Stimulated activated CD4-positive, alpha-beta T cell treated with anti-CD3 and anti-CD28 coated beads, Interleukin-15, amount 100 ng/mL, for 1 hour (primary cell): ENCODE data around the gene KIF13A.
"Not testable (repeated sequence)": the region's sequence is repeated elsewhere in the genome, so short reads cannot be mapped to it uniquely, and the experiment has no call there.

Source experiments
- DNase-seq, 2 donors: peaks; one replicate each; pipeline ENCODE4 v3.0.0-alpha.2; 2020; ENCODE audit warnings: low read depth in 1 of 2, low spot score in 1 of 2

Gene KIF13A

GRCh38 chr6:17971128-17972073, 16.0 kb downstream of the KIF13A start:
- DNase-seq = no peak

GRCh38 chr6:17968876-17969275, 18.6 kb downstream of the KIF13A start:
- DNase-seq = no peak

GRCh38 chr6:17967668-17968518, 19.5 kb downstream of the KIF13A start:
- DNase-seq = no peak

GRCh38 chr6:17966451-17966850, 21.0 kb downstream of the KIF13A start:
- DNase-seq = no peak

GRCh38 chr6:17965397-17965796, 22.0 kb downstream of the KIF13A start:
- no peak for DNase-seq

GRCh38 chr6:17964633-17965032, 22.8 kb downstream of the KIF13A start:
- no peak for DNase-seq

GRCh38 chr6:17962436-17963031, 24.9 kb downstream of the KIF13A start:
- no peak for DNase-seq

GRCh38 chr6:17959302-17959701, 28.1 kb downstream of the KIF13A start:
- DNase-seq = no peak

- DNase-seq = no peak
Measured at GRCh38 chr6:17957904-17958620, 29.4 kb downstream of the KIF13A start.

GRCh38 chr6:17957498-17957897, 29.9 kb downstream of the KIF13A start:
- DNase-seq = no peak

- DNase-seq = no peak
Measured at GRCh38 chr6:17957086-17957485, 30.3 kb downstream of the KIF13A start.

GRCh38 chr6:17950095-17950494, 37.3 kb downstream of the KIF13A start:
- no peak for DNase-seq

- no peak for DNase-seq
Measured at GRCh38 chr6:17949168-17949567, 38.3 kb downstream of the KIF13A start.

- no peak for DNase-seq
Measured at GRCh38 chr6:17948725-17949124, 38.7 kb downstream of the KIF13A start.

- DNase-seq = not testable (repeated sequence)
Measured at GRCh38 chr6:17947574-17947973, 39.9 kb downstream of the KIF13A start.

GRCh38 chr6:17945575-17945974, 41.9 kb downstream of the KIF13A start:
- no peak for DNase-seq

GRCh38 chr6:17945111-17945510, 42.3 kb downstream of the KIF13A start:
- DNase-seq = no peak

GRCh38 chr6:17941318-17941717, 46.1 kb downstream of the KIF13A start:
- no peak for DNase-seq

- no peak for DNase-seq
Measured at GRCh38 chr6:17940151-17940792, 47.2 kb downstream of the KIF13A start.

GRCh38 chr6:17938901-17939300, 48.5 kb downstream of the KIF13A start:
- DNase-seq = no peak
